ENCODE results near the gene RALGAPA2.

DNA sequence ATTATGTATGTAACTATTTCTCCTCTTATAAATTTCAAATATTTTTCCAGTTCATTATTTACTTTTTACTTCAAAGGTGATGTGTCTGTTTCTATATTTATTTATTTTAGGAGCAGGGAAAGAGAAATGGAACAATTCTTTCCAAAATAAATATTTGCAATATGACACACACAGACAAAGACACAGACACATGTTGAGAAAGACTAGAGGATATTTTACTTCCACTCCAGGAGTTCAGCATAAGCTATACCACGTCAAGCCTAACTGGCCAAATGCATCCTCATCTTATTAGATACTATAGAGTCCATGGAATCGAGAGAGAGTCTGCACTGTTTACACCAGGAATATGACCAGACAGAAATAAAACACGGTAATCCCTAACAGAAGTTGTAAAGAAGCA, 13.3 kb downstream of the RALGAPA2 start:
- TF ChIP-seq, protein P1, sequence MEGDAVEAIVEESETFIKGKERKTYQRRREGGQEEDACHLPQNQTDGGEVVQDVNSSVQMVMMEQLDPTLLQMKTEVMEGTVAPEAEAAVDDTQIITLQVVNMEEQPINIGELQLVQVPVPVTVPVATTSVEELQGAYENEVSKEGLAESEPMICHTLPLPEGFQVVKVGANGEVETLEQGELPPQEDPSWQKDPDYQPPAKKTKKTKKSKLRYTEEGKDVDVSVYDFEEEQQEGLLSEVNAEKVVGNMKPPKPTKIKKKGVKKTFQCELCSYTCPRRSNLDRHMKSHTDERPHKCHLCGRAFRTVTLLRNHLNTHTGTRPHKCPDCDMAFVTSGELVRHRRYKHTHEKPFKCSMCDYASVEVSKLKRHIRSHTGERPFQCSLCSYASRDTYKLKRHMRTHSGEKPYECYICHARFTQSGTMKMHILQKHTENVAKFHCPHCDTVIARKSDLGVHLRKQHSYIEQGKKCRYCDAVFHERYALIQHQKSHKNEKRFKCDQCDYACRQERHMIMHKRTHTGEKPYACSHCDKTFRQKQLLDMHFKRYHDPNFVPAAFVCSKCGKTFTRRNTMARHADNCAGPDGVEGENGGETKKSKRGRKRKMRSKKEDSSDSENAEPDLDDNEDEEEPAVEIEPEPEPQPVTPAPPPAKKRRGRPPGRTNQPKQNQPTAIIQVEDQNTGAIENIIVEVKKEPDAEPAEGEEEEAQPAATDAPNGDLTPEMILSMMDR (IDR thresholded peaks at IDR 0.05; ENCODE audit: low read length) = no peak
- TF ChIP-seq EZH2 (IDR thresholded peaks at IDR 0.05; ENCODE audit: borderline replicate concordance, low read length) = no peak

All from OCI-LY1 (cell line).